Astrocyte (in vitro differentiated cells and primary cell): Measurements from ENCODE around the gene MESD. TPM values are rescaled to one million over a fixed set of nuclear protein-coding genes. Genes with fewer than 3 reads are reported as not detected.
A peak's percentile ranks its signal among the peaks of the same experiment; 100 is the strongest.

ENCODE experiments used
- DNase-seq: peaks from one replicate; pipeline ENCODE4 v3.0.0-alpha.2; 2010; ENCODE audit warnings: low read depth
- FAIRE-seq: peaks from 2 replicates; lab custom pipeline; 2011; peaks lifted over from hg19 to GRCh38; lab: Jason Lieb, UNC
- H2AFZ ChIP-seq: 2 replicates; pipeline ENCODE4 v1.6.0; 2012; ENCODE audit warnings: low read depth, low read length, inconsistent platforms
- H3K27ac ChIP-seq: 2 replicates; pipeline ENCODE4 v1.5.1; 2011; ENCODE audit warnings: low read depth, low read length, inconsistent platforms
- H3K27me3 ChIP-seq: 2 replicates; pipeline ENCODE4 v1.6.0; 2011; ENCODE audit warnings: low read length, inconsistent platforms; ENCODE audit not compliant: insufficient read depth
- H3K36me3 ChIP-seq: 2 replicates; pipeline ENCODE4 v1.5.1; 2011; ENCODE audit warnings: low read length, inconsistent platforms; ENCODE audit not compliant: insufficient read depth
- H3K4me1 ChIP-seq: 2 replicates; pipeline ENCODE4 v1.5.1; 2011; ENCODE audit warnings: low read length, inconsistent platforms; ENCODE audit not compliant: insufficient read depth
- H3K4me2 ChIP-seq: 2 replicates; pipeline ENCODE4 v1.6.0; 2012; ENCODE audit warnings: low read length, inconsistent platforms
- H3K4me3 ChIP-seq: 2 replicates; pipeline ENCODE4 v1.5.1; 2011; ENCODE audit warnings: low read depth, mild to moderate bottlenecking, low read length, inconsistent platforms; ENCODE audit not compliant: insufficient read depth
- H3K79me2 ChIP-seq: 2 replicates; pipeline ENCODE4 v1.6.0; 2012; ENCODE audit warnings: mild to moderate bottlenecking, low read length, inconsistent platforms; ENCODE audit not compliant: insufficient read depth
- H3K9ac ChIP-seq: 2 replicates; pipeline ENCODE4 v1.6.0; 2012; ENCODE audit warnings: mild to moderate bottlenecking, low read length, inconsistent platforms
- H3K9me3 ChIP-seq: 2 replicates; pipeline ENCODE4 v1.5.1; 2012; ENCODE audit warnings: low read depth, mild to moderate bottlenecking, low read length, inconsistent platforms; ENCODE audit not compliant: insufficient read depth
- H4K20me1 ChIP-seq: 2 replicates; pipeline ENCODE4 v1.6.0; 2012; ENCODE audit warnings: low read length, inconsistent platforms; ENCODE audit not compliant: insufficient read depth
- H3K27ac Mint-ChIP-seq: one replicate; pipeline ENCODE4 v1.8.0; 2021; ENCODE audit warnings: mild to moderate bottlenecking, mixed read lengths; ENCODE audit not compliant: unreplicated experiment
- H3K27me3 Mint-ChIP-seq: one replicate; pipeline ENCODE4 v1.8.0; 2021; ENCODE audit warnings: low read depth, mixed read lengths; ENCODE audit not compliant: unreplicated experiment
- H3K36me3 Mint-ChIP-seq: one replicate; pipeline ENCODE4 v1.8.0; 2021; ENCODE audit warnings: low read depth, mixed read lengths; ENCODE audit not compliant: unreplicated experiment
- H3K4me1 Mint-ChIP-seq: one replicate; pipeline ENCODE4 v1.8.0; 2021; ENCODE audit warnings: low read depth, mixed read lengths; ENCODE audit not compliant: unreplicated experiment
- H3K4me3 Mint-ChIP-seq: one replicate; pipeline ENCODE4 v1.8.0; 2021; ENCODE audit warnings: mild to moderate bottlenecking, moderate library complexity, mixed read lengths; ENCODE audit not compliant: unreplicated experiment
- H3K9me3 Mint-ChIP-seq: one replicate; pipeline ENCODE4 v1.8.0; 2021; ENCODE audit warnings: mild to moderate bottlenecking, mixed read lengths; ENCODE audit not compliant: unreplicated experiment
- CTCF ChIP-seq: IDR thresholded peaks from 2 replicates; pipeline ENCODE4 v1.5.1; 2011; ENCODE audit warnings: low read depth, mild to moderate bottlenecking, inconsistent platforms, low read length, moderate library complexity; ENCODE audit not compliant: insufficient read depth
- EZH2 ChIP-seq: IDR thresholded peaks from 2 replicates; pipeline ENCODE4 v1.6.1; 2012; ENCODE audit warnings: mild to moderate bottlenecking, low read length, inconsistent platforms; ENCODE audit not compliant: insufficient read depth
- total RNA-seq: library from RNA; stranded (reverse); gene quantifications from 2 replicates; pipeline ENCODE4 v1.2.1, GENCODE V29; 2021

MESD gene
- total RNA-seq, 1 donor from 2014 or later: 33.1 TPM

GRCh38 chr15:81011593-81011992 lies 22.0 kb upstream of the MESD start:
- Histone ChIP-seq H3K79me2 (peaks cover 25% of the 10 kb centered on the region), H2AFZ (no peak overlapping the region), H3K9me3 (no peaks in the 10 kb centered on the region), H3K27me3 (no peaks in the 10 kb centered on the region), H3K27ac (no peak overlapping the region), H4K20me1 (peaks cover 38% of the 10 kb centered on the region), H3K36me3 (no peaks in the 10 kb centered on the region), H3K4me3 (no peak overlapping the region), H3K4me1 (no peaks in the 10 kb centered on the region), H3K4me2 (no peak overlapping the region), H3K9ac (no peak overlapping the region)
- Mint-ChIP-seq H3K27me3 (no peaks in the 10 kb centered on the region), H3K36me3 (peaks cover 2% of the 10 kb centered on the region), H3K9me3 (no peaks in the 10 kb centered on the region), H3K4me1 (no peaks in the 10 kb centered on the region), H3K27ac (no peak overlapping the region), H3K4me3 (no peak overlapping the region)
- DNase-seq (no peak), FAIRE-seq (peak; percentile 5)
- TF ChIP-seq EZH2: no peak
- TF ChIP-seq CTCF: no peak

- no peak for FAIRE-seq
- H3K79me2 ChIP-seq: peaks cover 39% of the 10 kb centered on the region
- H4K20me1 ChIP-seq: peaks cover 51% of the 10 kb centered on the region
Observed at GRCh38 chr15:81010086-81010485, 20.5 kb upstream of the MESD start.

More at GRCh38 chr15:81010086-81010485, 20.5 kb upstream of the MESD start:
- H3K4me2 ChIP-seq: no peak overlapping the region
- no peaks in the 10 kb centered on the region for H3K4me1 Mint-ChIP-seq
- no peaks in the 10 kb centered on the region for H3K9me3 Mint-ChIP-seq
- no peaks in the 10 kb centered on the region for H3K27me3 Mint-ChIP-seq
- no peak overlapping the region for H3K9ac ChIP-seq
- H3K9me3 ChIP-seq: no peaks in the 10 kb centered on the region
- peaks cover 2% of the 10 kb centered on the region for H3K36me3 Mint-ChIP-seq
- no peak for DNase-seq
- peaks cover 5% of the 10 kb centered on the region for H3K36me3 ChIP-seq
- H2AFZ ChIP-seq: no peak overlapping the region
- no peak overlapping the region for H3K4me3 ChIP-seq
- no peaks in the 10 kb centered on the region for H3K4me1 ChIP-seq
- H3K27ac ChIP-seq: no peak overlapping the region
- H3K4me3 Mint-ChIP-seq: no peak overlapping the region
- no peaks in the 10 kb centered on the region for H3K27me3 ChIP-seq
- no peak overlapping the region for H3K27ac Mint-ChIP-seq
- TF ChIP-seq EZH2 (no peak), CTCF (no peak)
